ENCODE measurements around the gene SIRPD. TPM values are rescaled to one million over a fixed set of nuclear protein-coding genes. Genes with fewer than 3 reads are reported as not detected.
"Not testable (repeated sequence)": the region's sequence is repeated elsewhere in the genome, so short reads cannot be mapped to it uniquely, and the experiment has no call there.

SIRPD gene
- polyA plus RNA-seq, 4 donors, result 1.2 TPM; not detected in 3

- FAIRE-seq (no peak), DNase-seq (no peak)
- no peak overlapping the region for H3K4me3 ChIP-seq (ENCODE audit: low read depth in 1 of 3, low read length in 3 of 3)
- no peaks in the 10 kb centered on the region for H3K27me3 ChIP-seq (ENCODE audit: control insufficient read depth in 3 of 3, insufficient read depth in 3 of 3, low read length in 3 of 3)
- H3K9me3 ChIP-seq (ENCODE audit: control insufficient read depth in 2 of 2, insufficient read depth in 1 of 2, low read depth in 1 of 2, low read length in 1 of 2), result no peaks in the 10 kb centered on the region
- H3K4me1 ChIP-seq (ENCODE audit: control insufficient read depth in 3 of 3, insufficient read depth in 2 of 3, low read depth in 1 of 3, low read length in 2 of 3), result no peaks in the 10 kb centered on the region
- H3K36me3 ChIP-seq (ENCODE audit: control insufficient read depth in 3 of 3, insufficient read depth in 2 of 3, low read depth in 1 of 3, low read length in 3 of 3), result no peaks in the 10 kb centered on the region
- 76 to 96% (median 94%) methylated on average over 3 of the region's 3 CpGs for WGBS, 3 donors
- no peak overlapping the region for H3K27ac ChIP-seq (ENCODE audit: low read depth in 1 of 3, low read length in 2 of 3)
Observed at GRCh38 chr20:1576641-1577040, 19.1 kb upstream of the SIRPD start.

GRCh38 chr20:1576003-1576402, 18.5 kb upstream of the SIRPD start:
- H3K36me3 ChIP-seq (ENCODE audit: control insufficient read depth in 3 of 3, insufficient read depth in 2 of 3, low read depth in 1 of 3, low read length in 3 of 3); H3K27me3 ChIP-seq (ENCODE audit: control insufficient read depth in 3 of 3, insufficient read depth in 3 of 3, low read length in 3 of 3); DNase-seq; H3K27ac ChIP-seq (ENCODE audit: low read depth in 1 of 3, low read length in 2 of 3); FAIRE-seq; H3K4me1 ChIP-seq (ENCODE audit: control insufficient read depth in 3 of 3, insufficient read depth in 2 of 3, low read depth in 1 of 3, low read length in 2 of 3); H3K4me3 ChIP-seq (ENCODE audit: low read depth in 1 of 3, low read length in 3 of 3); H3K9me3 ChIP-seq (ENCODE audit: control insufficient read depth in 2 of 2, insufficient read depth in 1 of 2, low read depth in 1 of 2, low read length in 1 of 2): not testable (repeated sequence)
- whole genome bisulfite sequencing, 3 donors, result 50% methylated on average over 1 of the region's 1 CpG; no CpG with 5 or more reads in 2 of the 3 donors

DNA sequence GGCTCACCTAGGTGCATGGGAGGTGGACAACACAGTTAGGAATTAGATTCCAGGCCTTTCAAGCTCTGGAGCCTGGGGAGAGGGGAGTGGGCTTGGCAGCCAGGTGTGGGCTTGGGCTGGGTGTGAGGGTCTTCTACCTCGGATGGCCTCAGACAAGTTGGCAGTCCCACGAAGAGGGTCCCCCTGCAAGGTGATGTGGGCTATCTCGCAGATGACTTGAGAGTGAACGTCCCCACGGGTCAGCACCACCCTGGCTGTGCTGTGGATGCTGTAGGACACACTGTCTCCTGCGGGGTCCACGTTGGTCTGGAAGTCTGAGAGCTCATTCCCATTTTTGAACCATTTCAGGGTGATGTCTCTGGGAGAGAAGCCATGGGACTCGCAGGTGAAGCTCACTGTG, 14.1 kb upstream of the SIRPD start:
- not testable (repeated sequence) for H3K9me3 ChIP-seq (ENCODE audit: control insufficient read depth in 2 of 2, insufficient read depth in 1 of 2, low read depth in 1 of 2, low read length in 1 of 2); H3K27me3 ChIP-seq (ENCODE audit: control insufficient read depth in 3 of 3, insufficient read depth in 3 of 3, low read length in 3 of 3); DNase-seq; H3K4me1 ChIP-seq (ENCODE audit: control insufficient read depth in 3 of 3, insufficient read depth in 2 of 3, low read depth in 1 of 3, low read length in 2 of 3); H3K27ac ChIP-seq (ENCODE audit: low read depth in 1 of 3, low read length in 2 of 3); H3K4me3 ChIP-seq (ENCODE audit: low read depth in 1 of 3, low read length in 3 of 3); H3K36me3 ChIP-seq (ENCODE audit: control insufficient read depth in 3 of 3, insufficient read depth in 2 of 3, low read depth in 1 of 3, low read length in 3 of 3); FAIRE-seq
- whole genome bisulfite sequencing, 3 donors, result 86 to 95% (median 91%) methylated on average over 8 of the region's 8 CpGs

DNA sequence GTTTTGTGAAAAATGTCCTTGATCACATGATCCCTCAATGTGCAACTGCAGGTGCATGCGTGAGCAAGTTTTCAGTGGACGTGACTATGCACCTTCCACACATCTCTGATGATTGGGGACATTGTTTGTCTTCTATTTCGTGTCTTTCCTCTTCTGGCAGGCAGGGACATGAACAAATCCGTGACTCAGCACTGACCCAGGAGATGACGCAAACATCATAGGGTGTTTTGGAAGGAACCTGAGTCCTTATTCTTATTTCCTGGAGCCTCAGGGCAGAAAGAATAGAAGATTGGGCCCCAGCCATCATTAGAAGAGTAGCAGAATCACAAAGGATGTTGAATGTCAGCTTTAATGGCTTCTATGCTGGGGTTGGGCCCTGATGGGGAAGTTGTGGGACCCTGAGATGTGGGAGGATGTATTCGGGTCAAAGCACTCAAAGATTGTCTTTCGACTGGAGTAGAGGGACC, 11.9 kb upstream of the SIRPD start:
- Histone ChIP-seq H3K4me3 (ENCODE audit: low read depth in 1 of 3, low read length in 3 of 3) (no peak overlapping the region), H3K27me3 (ENCODE audit: control insufficient read depth in 3 of 3, insufficient read depth in 3 of 3, low read length in 3 of 3) (peaks cover 0 to 5% (median 0%) of the 10 kb centered on the region in 3 donors), H3K4me1 (ENCODE audit: control insufficient read depth in 3 of 3, insufficient read depth in 2 of 3, low read depth in 1 of 3, low read length in 2 of 3) (no peaks in the 10 kb centered on the region), H3K36me3 (ENCODE audit: control insufficient read depth in 3 of 3, insufficient read depth in 2 of 3, low read depth in 1 of 3, low read length in 3 of 3) (no peaks in the 10 kb centered on the region), H3K27ac (ENCODE audit: low read depth in 1 of 3, low read length in 2 of 3) (no peak overlapping the region), H3K9me3 (ENCODE audit: control insufficient read depth in 2 of 2, insufficient read depth in 1 of 2, low read depth in 1 of 2, low read length in 1 of 2) (no peaks in the 10 kb centered on the region)
- DNase-seq (no peak), FAIRE-seq (no peak)
- WGBS, 3 donors, result 76 to 80% (median 77%) methylated on average over 7 of the region's 7 CpGs

GRCh38 chr20:1568163-1568490, 10.6 kb upstream of the SIRPD start:
- Histone ChIP-seq H3K27me3 (ENCODE audit: control insufficient read depth in 3 of 3, insufficient read depth in 3 of 3, low read length in 3 of 3) (peaks cover 0 to 5% (median 0%) of the 10 kb centered on the region in 3 donors), H3K36me3 (ENCODE audit: control insufficient read depth in 3 of 3, insufficient read depth in 2 of 3, low read depth in 1 of 3, low read length in 3 of 3) (no peaks in the 10 kb centered on the region), H3K4me3 (ENCODE audit: low read depth in 1 of 3, low read length in 3 of 3) (no peak overlapping the region), H3K4me1 (ENCODE audit: control insufficient read depth in 3 of 3, insufficient read depth in 2 of 3, low read depth in 1 of 3, low read length in 2 of 3) (no peaks in the 10 kb centered on the region), H3K27ac (ENCODE audit: low read depth in 1 of 3, low read length in 2 of 3) (no peak overlapping the region), H3K9me3 (ENCODE audit: control insufficient read depth in 2 of 2, insufficient read depth in 1 of 2, low read depth in 1 of 2, low read length in 1 of 2) (no peaks in the 10 kb centered on the region)
- FAIRE-seq, result no peak
- 88 to 92% (median 88%) methylated on average over 1 of the region's 1 CpG for WGBS, 3 donors
- DNase-seq, result no peak

- no peak for FAIRE-seq
- Histone ChIP-seq H3K27ac (ENCODE audit: low read depth in 1 of 3, low read length in 2 of 3) (no peak overlapping the region), H3K4me3 (ENCODE audit: low read depth in 1 of 3, low read length in 3 of 3) (no peak overlapping the region)
Observed at GRCh38 chr20:1567392-1568162, 10.1 kb upstream of the SIRPD start.

GRCh38 chr20:1566701-1567100, 9.2 kb upstream of the SIRPD start:
- 77 to 83% (median 80%) methylated on average over 2 of the region's 2 CpGs for WGBS, 3 donors
- no peak for FAIRE-seq
- DNase-seq, result no peak
- Histone ChIP-seq H3K27ac (ENCODE audit: low read depth in 1 of 3, low read length in 2 of 3) (no peak overlapping the region), H3K27me3 (ENCODE audit: control insufficient read depth in 3 of 3, insufficient read depth in 3 of 3, low read length in 3 of 3) (peaks cover 0 to 5% (median 0%) of the 10 kb centered on the region in 3 donors), H3K9me3 (ENCODE audit: control insufficient read depth in 2 of 2, insufficient read depth in 1 of 2, low read depth in 1 of 2, low read length in 1 of 2) (no peaks in the 10 kb centered on the region), H3K36me3 (ENCODE audit: control insufficient read depth in 3 of 3, insufficient read depth in 2 of 3, low read depth in 1 of 3, low read length in 3 of 3) (no peaks in the 10 kb centered on the region), H3K4me3 (ENCODE audit: low read depth in 1 of 3, low read length in 3 of 3) (no peak overlapping the region), H3K4me1 (ENCODE audit: control insufficient read depth in 3 of 3, insufficient read depth in 2 of 3, low read depth in 1 of 3, low read length in 2 of 3) (no peaks in the 10 kb centered on the region)

More at GRCh38 chr20:1567392-1568162, 10.1 kb upstream of the SIRPD start:
- Histone ChIP-seq H3K4me1 (ENCODE audit: control insufficient read depth in 3 of 3, insufficient read depth in 2 of 3, low read depth in 1 of 3, low read length in 2 of 3) (no peaks in the 10 kb centered on the region), H3K9me3 (ENCODE audit: control insufficient read depth in 2 of 2, insufficient read depth in 1 of 2, low read depth in 1 of 2, low read length in 1 of 2) (no peaks in the 10 kb centered on the region), H3K36me3 (ENCODE audit: control insufficient read depth in 3 of 3, insufficient read depth in 2 of 3, low read depth in 1 of 3, low read length in 3 of 3) (no peaks in the 10 kb centered on the region), H3K27me3 (ENCODE audit: control insufficient read depth in 3 of 3, insufficient read depth in 3 of 3, low read length in 3 of 3) (peaks cover 0 to 5% (median 0%) of the 10 kb centered on the region in 3 donors)
- 78 to 84% (median 80%) methylated on average over 6 of the region's 6 CpGs for WGBS, 3 donors
- no peak for DNase-seq

DNA sequence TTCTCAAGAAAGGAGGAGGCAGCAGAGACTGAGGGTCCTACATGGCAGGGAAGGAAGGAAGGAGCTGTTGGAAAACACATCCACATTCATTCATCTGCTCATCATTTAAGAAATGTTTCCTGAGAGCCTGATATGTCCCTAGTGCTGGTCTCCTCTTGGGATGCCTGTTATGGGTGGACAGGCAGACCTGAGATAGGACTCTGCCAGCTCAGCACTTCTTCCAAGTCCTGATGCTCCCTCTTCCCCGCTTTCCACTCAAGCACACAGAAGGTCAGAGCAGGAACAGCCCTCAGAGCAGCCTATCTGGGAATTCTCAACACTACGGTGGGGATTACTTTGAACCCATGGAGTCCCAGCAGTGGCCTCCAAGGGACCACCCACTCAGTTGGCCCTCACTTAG, 8.0 kb upstream of the SIRPD start:
- Histone ChIP-seq H3K36me3 (ENCODE audit: control insufficient read depth in 3 of 3, insufficient read depth in 2 of 3, low read depth in 1 of 3, low read length in 3 of 3) (no peaks in the 10 kb centered on the region), H3K27ac (ENCODE audit: low read depth in 1 of 3, low read length in 2 of 3) (no peak overlapping the region), H3K4me3 (ENCODE audit: low read depth in 1 of 3, low read length in 3 of 3) (no peak overlapping the region), H3K9me3 (ENCODE audit: control insufficient read depth in 2 of 2, insufficient read depth in 1 of 2, low read depth in 1 of 2, low read length in 1 of 2) (no peaks in the 10 kb centered on the region), H3K27me3 (ENCODE audit: control insufficient read depth in 3 of 3, insufficient read depth in 3 of 3, low read length in 3 of 3) (peaks cover 0 to 5% (median 0%) of the 10 kb centered on the region in 3 donors), H3K4me1 (ENCODE audit: control insufficient read depth in 3 of 3, insufficient read depth in 2 of 3, low read depth in 1 of 3, low read length in 2 of 3) (no peaks in the 10 kb centered on the region)
- DNase-seq (no peak), FAIRE-seq (no peak)
- 80 to 92% (median 90%) methylated on average over 2 of the region's 2 CpGs for WGBS, 3 donors

DNA sequence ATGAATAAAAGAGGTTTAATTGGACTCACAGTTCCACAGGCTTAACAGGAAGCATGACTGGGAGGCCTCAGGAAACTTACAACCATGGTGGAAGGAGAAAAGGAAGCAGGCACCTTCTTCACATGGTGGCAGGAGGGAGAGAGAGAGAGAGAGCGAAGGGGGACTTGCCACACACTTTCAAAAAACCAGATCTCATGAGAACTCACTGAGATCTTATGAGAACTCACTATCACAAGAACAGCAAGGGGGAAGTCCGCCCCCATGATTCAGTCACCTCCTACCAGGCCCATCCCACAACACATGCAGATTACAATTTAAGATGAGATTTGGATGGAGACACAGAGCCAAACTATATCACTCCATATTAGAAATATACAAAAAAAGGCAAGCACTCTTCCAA, 6.1 kb upstream of the SIRPD start:
- H3K4me3 ChIP-seq (ENCODE audit: low read depth in 1 of 3, low read length in 3 of 3), result no peak overlapping the region
- no peak overlapping the region for H3K27ac ChIP-seq (ENCODE audit: low read depth in 1 of 3, low read length in 2 of 3)
- peaks cover 0 to 7% (median 0%) of the 10 kb centered on the region in 3 donors for H3K27me3 ChIP-seq (ENCODE audit: control insufficient read depth in 3 of 3, insufficient read depth in 3 of 3, low read length in 3 of 3)
- H3K9me3 ChIP-seq (ENCODE audit: control insufficient read depth in 2 of 2, insufficient read depth in 1 of 2, low read depth in 1 of 2, low read length in 1 of 2), result no peaks in the 10 kb centered on the region
- DNase-seq (no peak), FAIRE-seq (no peak)
- WGBS, 3 donors, result 88 to 95% (median 91%) methylated on average over 2 of the region's 2 CpGs
- no peaks in the 10 kb centered on the region for H3K36me3 ChIP-seq (ENCODE audit: control insufficient read depth in 3 of 3, insufficient read depth in 2 of 3, low read depth in 1 of 3, low read length in 3 of 3)
- H3K4me1 ChIP-seq (ENCODE audit: control insufficient read depth in 3 of 3, insufficient read depth in 2 of 3, low read depth in 1 of 3, low read length in 2 of 3), result no peaks in the 10 kb centered on the region

Measured in small intestine (tissue), 7 donors.